Cardiac fibroblast (primary cell): ENCODE results near the gene CDKN1C.

Experiments
- DNase-seq, 2 donors: peaks; one replicate each; pipeline versions ENCODE4 v3.0.0 to v3.0.0-alpha.2; 2010; ENCODE audit warnings: low read depth in 2 of 2
- H3K4me3 ChIP-seq, 2 donors: replicated peaks in 1 of 2; 1 replicate in 1 of 2; 2 replicates in 1 of 2; pipeline ENCODE4 v1.5.1; 2011; ENCODE audit warnings: low read depth in 2 of 2, low read length in 2 of 2, mild to moderate bottlenecking in 2 of 2, moderate library complexity in 1 of 2
- TF ChIP-seq, protein P1 (sequence below): IDR thresholded peaks from one replicate; pipeline ENCODE4 v1.5.1; 2011; ENCODE audit warnings: low read depth, mild to moderate bottlenecking, low read length, inconsistent platforms

The CDKN1C gene

DNA sequence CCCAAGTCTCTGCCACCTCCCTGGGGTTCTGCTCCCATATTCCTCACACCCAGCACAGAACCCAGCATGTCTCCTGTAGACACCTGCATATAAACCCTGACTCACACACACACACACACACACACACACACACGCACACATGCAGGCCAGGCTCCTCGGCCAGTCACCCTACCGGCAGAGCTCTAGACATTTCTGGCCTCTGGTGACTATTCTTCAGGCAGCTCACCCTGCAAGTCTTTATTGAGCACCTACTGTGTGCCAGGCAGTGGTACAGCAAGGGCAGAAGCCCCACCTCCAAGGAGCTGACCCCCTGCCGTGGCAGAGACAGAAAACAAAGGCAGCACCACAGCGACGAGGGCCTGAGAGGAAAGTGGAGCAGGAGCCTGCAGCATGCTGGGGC is 50.3 kb downstream of the CDKN1C start:
- no peak for DNase-seq
- H3K4me3 ChIP-seq = no peak overlapping the region
- TF ChIP-seq, protein P1, sequence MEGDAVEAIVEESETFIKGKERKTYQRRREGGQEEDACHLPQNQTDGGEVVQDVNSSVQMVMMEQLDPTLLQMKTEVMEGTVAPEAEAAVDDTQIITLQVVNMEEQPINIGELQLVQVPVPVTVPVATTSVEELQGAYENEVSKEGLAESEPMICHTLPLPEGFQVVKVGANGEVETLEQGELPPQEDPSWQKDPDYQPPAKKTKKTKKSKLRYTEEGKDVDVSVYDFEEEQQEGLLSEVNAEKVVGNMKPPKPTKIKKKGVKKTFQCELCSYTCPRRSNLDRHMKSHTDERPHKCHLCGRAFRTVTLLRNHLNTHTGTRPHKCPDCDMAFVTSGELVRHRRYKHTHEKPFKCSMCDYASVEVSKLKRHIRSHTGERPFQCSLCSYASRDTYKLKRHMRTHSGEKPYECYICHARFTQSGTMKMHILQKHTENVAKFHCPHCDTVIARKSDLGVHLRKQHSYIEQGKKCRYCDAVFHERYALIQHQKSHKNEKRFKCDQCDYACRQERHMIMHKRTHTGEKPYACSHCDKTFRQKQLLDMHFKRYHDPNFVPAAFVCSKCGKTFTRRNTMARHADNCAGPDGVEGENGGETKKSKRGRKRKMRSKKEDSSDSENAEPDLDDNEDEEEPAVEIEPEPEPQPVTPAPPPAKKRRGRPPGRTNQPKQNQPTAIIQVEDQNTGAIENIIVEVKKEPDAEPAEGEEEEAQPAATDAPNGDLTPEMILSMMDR = no peak

DNA sequence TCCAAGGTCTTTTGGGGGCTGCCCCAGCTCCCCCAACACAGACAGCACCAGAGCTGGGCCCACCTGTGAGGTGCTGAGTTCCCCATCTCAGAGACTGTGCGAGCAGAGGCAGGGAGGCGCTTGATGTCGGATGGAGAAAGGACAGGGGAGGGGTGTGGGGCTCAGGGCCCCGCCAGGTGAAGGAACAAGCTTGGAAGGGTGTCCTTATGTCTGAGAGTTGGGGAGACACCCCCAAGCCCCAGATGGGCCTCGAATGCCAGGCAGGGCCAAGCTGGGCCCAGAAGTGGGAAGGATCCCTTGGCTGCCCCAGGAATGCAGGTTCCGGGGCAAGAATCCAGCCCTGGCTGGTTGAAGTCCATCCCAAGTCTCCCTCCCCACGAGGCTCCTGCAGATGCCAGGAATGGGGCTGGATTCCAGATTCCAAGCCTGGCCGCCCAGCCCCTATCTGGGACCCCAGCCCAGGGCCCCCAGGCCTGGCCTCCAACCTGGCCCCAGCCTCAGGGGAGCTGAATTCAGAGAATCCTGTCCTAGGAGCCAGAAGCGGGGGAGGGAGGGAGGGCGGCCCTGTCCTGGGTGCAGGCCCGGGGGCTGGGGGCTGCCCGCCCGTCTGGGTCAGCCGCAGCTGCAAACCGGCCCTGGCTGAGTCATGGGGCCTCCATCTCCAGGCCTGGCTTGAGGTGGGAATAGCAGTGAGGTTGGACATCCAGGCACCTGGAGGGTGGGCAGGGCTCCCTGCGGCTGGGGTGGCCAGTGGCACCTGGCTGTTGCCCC is 50.9 kb downstream of the CDKN1C start:
- TF ChIP-seq, protein P1 = no peak
- no peak for DNase-seq
- H3K4me3 ChIP-seq = no peak overlapping the region

DNA sequence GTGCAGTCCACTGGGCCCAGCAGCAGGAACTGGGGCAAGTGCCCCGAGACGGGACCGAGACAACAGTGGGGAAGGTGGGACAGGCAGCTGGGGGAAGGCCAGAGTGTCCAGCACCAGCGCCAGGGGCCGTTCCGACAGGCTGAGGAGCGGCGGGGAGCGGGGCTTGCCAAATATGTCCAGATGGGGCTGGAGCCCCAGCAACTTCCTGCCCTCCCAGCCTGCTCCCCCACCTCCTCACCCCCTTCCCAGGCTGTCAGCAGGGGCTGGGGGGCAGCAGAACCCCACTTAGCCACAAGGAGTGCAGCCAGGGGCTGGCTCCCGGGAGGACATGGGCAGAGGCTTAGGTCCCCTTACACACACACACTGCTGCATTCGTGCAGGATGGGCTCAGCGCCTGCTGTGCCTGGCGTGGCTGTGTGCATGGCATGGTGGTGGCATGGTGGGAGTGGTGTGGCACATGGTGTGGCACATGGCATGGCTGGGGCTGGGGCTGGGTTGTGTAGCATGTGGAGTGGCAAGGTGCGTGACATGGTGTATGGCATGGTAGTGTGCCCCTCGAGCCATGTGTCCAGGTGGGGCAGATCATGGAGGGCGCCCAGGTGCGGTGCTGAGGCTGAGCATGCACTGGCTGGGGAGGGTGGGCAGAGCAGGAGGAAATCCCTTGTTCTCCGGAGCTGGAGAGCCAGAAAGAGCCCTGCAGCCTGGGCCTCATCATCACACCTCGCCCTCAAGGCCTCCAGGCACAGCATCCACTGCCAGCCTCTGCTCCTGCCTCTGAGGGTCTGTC is 51.7 kb downstream of the CDKN1C start:
- TF ChIP-seq, protein P1 = no peak
- no peak overlapping the region for H3K4me3 ChIP-seq
- DNase-seq = no peak
